ENCODE data around the gene C17orf67. TPM values are rescaled to one million over a fixed set of nuclear protein-coding genes. Genes with fewer than 3 reads are reported as not detected.

C17orf67 gene, protein sequence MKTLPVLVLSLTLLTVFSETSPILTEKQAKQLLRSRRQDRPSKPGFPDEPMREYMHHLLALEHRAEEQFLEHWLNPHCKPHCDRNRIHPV
- 3.2 and 3.5 TPM in 2 replicates for total RNA-seq (2014; rRNA removed; shearing (Covaris generic); ENCODE audit: low replicate concordance)

DNA sequence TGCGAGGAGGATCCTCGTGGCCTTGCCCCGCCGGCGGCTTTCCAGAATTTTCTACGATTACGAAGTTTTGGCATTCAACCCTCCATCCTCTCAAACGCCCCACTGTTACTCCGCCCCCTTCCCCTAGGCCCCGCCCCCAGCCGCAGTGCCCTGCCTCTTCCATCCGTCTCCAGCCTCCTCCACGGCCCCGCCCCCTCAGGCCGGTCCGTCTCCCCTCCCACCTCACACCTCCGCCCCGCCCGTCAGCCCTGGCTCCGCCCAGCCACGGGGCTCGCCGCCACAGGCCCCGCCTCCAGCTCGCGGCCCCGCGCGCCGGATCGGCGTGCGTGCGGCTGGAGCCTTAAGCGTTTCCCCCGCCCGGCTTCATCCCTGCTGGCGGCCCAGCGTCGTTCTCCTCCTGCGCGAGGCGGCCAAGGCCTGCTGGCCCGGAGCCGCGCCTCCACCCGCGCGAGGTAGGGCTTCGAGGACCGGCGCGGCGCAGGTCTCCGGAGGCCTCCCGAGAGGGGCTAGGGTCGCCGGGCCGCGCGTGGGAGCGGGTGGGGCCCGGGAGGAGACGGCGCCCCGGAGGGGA, at the start of gene C17orf67, which contains the start of gene DGKE:
Gene C17orf67 (minus strand): TSS at position 112 of the 571 bp plus-strand sequence. CDS start 18,110 bp downstream, outside the sequence.
Gene DGKE (plus strand): TSS at position 343 of the 571 bp plus-strand sequence. CDS start 645 bp downstream, outside the sequence.
- in situ Hi-C loops (cut with HindIII; ENCODE audit: low pct_unique_long_range_greater_than_20kb, low sequenced_read_pairs), result no loop called here
- DNase-seq (ENCODE audit: low read depth), result peak; percentile 88

DNA sequence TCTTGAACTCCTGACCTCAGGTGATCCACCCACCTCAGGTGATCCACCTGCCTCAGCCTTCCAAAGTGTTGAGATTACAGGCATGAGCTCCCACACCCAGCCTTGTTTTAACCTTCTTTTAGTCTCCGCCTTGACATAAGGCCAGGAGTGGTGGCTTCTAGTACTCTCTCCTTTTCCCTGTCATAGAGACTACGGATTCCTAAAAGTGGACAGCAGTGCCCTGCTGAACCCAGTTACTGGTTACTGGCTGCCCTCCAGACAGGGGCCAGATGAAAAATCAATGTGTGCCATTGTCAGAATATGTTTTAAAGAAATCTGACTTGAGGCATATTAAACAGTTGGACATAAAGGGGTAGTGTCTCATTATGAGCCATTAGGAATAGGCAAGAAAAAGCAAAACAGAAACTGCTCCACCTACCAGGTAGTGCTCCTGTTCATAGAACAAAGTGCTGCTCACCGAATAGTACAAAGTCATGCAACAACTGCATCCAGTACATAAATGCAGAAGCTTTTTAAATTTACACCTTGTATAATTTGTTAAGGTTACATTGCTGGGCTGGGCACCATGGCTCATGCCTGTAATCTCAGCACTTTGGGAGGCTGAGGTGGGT, 48.1 kb upstream of the C17orf67 start:
- DNase-seq (ENCODE audit: low read depth), result no peak
- in situ Hi-C loops (cut with HindIII; ENCODE audit: low pct_unique_long_range_greater_than_20kb, low sequenced_read_pairs), result no loop called here

DNA sequence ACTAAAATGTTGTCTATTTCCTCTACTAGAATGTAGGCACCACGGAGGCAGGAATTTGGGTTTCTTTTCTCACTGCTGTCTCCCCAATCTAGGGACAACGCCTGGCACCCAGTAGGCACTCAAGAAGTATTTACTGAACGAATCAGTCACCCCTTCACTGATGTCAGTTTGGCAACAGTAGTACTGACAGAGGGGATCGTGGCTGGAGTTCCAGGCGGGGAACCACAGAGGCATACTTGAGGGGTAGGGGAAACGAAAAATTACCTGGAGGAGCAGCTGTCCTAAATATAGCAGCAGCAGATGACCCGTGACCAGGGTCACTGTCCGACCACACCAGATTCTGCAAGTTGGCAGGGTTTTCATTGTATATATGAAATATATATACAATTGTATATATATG, 46.9 kb upstream of the C17orf67 start:
- in situ Hi-C loops (cut with HindIII; ENCODE audit: low pct_unique_long_range_greater_than_20kb, low sequenced_read_pairs), result no loop called here
- no peak for DNase-seq (ENCODE audit: low read depth)

DNA sequence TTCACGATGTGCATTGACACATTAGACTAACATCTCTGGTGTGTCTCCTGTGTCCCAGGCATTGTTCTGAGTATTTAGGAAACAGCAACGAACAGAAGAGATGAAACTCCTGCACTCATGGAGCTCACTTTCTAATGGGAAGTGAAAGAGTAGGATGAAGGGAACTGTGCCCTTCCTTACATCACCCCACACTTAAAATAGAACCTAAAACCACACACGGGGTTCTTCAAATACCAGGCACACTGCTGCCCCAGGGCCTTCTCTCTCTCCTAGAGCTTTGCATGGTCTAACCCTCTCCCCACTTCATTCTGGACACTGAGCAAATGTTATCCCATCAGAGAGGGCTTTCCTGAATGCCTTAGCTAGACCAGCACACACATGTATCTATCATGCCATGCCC, 46.4 kb upstream of the C17orf67 start:
- in situ Hi-C loops (cut with HindIII; ENCODE audit: low pct_unique_long_range_greater_than_20kb, low sequenced_read_pairs), result no loop called here

DNA sequence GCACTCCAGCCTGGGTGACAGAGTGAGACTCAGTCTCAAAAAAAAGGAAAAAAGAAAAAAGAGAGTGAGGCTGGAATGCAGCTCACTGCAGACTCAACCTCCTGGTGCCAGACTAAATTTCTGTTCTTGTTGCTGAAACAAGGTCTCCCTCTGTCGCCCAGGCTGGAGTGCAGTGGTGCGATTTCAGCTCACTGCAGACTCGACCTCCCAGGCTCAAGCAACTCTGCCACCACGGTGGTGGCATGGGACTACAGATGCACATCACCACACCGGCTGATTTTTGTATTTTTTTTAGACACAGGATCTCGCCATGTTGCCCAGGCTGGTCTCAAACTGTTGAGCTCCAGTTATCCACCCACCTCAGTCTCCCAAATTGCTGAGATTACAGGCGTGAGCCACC, 45.6 kb upstream of the C17orf67 start:
- in situ Hi-C loops (cut with HindIII; ENCODE audit: low pct_unique_long_range_greater_than_20kb, low sequenced_read_pairs), result no loop called here

More for the DNA sequence above, 46.4 kb upstream of the C17orf67 start:
- no peak for DNase-seq (ENCODE audit: low read depth)

DNA sequence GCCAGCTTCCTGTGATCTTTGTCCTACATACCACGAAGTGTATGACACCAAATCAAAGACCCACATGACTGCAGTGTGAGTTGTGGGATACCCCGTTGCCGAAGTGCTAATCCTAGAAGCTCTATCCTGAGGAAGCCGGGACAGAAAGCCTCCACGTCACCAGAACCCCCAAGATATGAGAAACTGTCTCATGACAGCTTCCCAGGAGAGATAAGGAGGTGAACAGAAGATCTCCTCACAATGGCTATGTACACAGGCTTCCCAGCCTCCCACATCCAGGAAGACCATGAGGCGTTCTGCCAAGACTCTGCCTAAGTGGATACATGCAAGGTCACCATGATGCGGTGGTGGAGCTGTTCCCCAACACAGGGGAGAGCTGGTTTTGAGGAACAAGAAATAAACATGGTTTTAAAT, 43.1 kb upstream of the C17orf67 start:
- no peak for DNase-seq (ENCODE audit: low read depth)
- in situ Hi-C loops (cut with HindIII; ENCODE audit: low pct_unique_long_range_greater_than_20kb, low sequenced_read_pairs), result no loop called here

More for the DNA sequence above, 45.6 kb upstream of the C17orf67 start:
- no peak for DNase-seq (ENCODE audit: low read depth)

DNA sequence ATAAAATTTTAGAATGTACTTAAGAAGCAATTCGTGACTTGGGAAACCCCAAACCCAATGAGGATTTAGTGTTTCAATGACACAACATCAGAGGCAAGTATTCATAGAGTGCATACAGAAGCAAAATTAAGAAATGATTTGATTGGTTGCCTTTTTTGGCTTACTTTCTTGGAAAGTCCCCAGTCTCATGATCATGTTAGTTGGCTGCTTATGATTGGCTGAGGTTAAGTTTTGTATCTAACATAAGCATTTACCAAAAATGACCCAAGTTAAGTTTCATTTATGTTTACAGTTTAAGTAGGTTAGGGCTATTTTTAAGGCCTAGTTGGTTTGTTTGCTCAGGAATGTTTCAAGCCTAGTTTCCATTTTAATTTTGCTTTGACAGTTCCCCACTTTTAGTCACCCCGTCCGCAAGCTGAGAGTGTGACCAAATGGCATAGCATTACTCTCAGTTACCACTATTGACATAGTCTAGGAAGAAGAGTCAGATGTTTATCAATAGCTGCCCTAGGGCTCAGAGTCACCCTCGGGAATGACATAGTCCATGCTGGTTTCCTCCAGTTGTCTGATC, 36.4 kb upstream of the C17orf67 start:
- in situ Hi-C loops (cut with HindIII; ENCODE audit: low pct_unique_long_range_greater_than_20kb, low sequenced_read_pairs), result no loop called here
- no peak for DNase-seq (ENCODE audit: low read depth)

DNA sequence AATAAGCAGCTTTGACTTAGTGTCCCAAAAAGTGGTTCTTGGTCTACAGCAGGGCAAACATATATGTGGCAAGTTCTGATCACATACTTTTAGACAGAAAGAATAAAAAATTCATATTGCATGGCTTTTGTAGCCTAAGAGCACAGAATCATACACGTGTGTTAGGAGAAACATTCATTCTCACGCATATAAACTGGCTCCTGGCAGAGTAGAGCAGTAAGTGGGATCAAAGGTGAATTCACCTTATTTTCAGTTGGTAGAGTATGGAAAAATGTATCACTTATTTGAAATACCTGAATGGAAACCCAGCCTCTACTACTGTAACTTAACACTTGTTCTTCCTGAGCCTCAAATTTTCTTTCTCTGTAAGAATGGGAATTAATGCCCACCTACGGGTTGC, 35.0 kb upstream of the C17orf67 start:
- in situ Hi-C loops (cut with HindIII; ENCODE audit: low pct_unique_long_range_greater_than_20kb, low sequenced_read_pairs), result no loop called here
- DNase-seq (ENCODE audit: low read depth), result no peak

DNA sequence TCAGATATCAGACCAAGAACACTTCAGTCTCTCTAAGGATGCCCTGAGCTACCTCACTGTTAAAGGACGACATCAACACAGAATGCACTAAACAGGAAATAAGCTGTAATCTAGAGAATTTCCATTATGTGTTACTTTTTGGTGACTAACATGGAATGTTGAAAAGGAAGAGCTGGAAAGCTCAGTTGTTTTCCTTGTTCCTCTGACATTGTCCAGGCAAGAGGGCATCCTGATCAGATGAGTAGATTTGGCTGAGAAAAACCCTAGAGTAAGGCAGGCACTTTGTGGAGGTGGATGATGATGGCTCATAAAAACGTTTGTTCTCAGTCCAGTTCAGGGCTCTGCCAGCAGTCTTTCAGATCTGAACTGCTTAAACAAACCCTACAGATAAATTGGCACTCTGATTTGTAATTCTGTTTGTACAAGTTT, 34.2 kb upstream of the C17orf67 start:
- in situ Hi-C loops (cut with HindIII; ENCODE audit: low pct_unique_long_range_greater_than_20kb, low sequenced_read_pairs), result no loop called here
- no peak for DNase-seq (ENCODE audit: low read depth)

DNA sequence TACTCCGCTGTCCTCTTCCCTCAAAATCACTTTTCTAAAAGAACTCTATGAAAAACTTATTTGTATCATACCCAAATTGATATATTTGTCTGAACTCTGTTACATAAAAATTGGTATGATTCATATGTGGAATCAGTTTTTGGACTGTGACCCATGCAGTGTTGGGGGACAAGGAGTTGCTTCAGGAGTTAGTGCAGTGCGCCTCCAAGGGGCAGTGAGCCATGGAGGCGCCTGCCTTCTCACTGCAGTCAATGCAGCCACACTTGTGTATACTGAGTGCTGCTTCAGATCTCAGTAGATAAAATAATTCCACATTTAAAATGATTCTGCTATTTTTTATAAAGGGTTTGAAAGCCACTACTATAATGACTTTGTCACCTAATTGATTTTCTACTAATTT, 32.8 kb upstream of the C17orf67 start:
- no peak for DNase-seq (ENCODE audit: low read depth)
- in situ Hi-C loops (cut with HindIII; ENCODE audit: low pct_unique_long_range_greater_than_20kb, low sequenced_read_pairs), result no loop called here

DNA sequence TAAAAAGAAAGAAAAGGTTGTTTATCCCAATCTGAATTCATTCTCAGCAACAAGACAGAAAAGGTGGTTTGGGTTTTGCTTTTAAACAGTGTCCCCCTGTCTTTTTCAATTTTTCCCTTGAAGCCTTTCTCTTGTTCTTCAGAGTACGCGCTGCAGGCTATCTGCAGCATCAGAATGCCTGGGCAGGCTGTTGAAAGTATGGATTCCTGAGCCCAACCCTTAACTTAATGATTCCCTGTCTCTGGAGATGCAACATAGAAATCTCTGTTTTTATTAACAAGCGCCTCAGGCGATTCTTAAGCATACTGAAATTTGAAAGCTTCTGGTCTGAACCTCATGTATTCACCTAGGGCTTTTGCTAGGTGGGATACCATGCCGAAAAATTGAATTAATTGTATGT, 32.4 kb upstream of the C17orf67 start:
- no peak for DNase-seq (ENCODE audit: low read depth)
- in situ Hi-C loops (cut with HindIII; ENCODE audit: low pct_unique_long_range_greater_than_20kb, low sequenced_read_pairs), result no loop called here

DNA sequence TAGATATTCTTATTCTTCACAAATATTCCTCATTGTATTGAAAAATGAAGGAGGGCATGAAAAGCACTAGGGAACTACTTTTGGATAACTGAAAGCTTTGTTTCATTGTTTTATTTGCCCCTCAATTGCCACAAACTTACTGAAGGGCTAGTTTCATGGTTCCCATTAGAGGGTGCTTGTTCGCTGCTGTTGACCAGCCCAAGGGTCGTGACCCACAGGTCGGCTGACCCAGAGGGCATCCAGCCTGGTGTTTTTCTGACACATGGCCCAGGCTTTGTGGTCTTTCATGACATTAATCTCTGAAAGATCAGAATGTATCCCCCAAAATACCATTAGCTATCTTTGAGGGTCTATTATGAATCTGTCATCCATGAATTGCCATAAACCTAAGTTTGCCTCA, 30.3 kb upstream of the C17orf67 start:
- in situ Hi-C loops (cut with HindIII; ENCODE audit: low pct_unique_long_range_greater_than_20kb, low sequenced_read_pairs), result no loop called here
- DNase-seq (ENCODE audit: low read depth), result no peak

DNA sequence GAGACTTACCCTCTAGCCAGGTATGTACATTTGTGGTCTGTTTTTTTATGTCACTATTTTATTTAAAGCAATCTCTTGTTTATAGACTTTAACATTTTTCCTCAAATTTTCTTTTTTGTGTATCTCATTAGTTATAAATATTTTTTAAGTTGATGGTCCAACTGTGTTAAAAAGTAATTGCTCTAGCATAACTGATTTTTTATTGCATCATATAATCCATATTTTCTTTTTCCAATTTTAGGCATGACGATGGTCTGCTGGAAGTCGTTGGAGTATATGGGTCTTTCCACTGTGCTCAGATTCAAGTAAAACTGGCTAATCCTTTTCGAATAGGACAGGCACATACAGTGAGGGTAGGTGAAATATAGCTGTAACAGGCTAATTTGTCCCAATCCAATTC, 28.2 kb upstream of the C17orf67 start:
- no peak for DNase-seq (ENCODE audit: low read depth)
- in situ Hi-C loops (cut with HindIII; ENCODE audit: low pct_unique_long_range_greater_than_20kb, low sequenced_read_pairs), result no loop called here

DNA sequence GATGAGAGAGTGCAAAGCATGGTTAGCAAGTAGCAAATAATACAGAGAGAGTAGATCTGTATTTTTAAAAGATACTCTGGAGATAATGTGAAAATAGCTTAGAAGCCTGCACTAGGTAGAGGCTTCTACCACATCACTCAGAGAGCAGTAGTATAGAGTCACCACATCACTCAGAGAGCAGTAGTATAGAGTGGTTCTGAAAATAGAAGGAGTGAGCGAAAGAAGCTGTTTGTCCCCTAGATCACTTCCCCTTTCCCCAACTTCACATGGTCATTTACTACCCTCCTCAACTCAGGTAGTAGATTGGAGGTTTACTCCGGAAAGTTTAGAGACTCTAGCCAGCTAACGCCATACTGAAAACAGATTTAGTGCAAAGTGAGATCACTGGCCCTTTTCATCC, 17.3 kb upstream of the C17orf67 start:
- no peak for DNase-seq (ENCODE audit: low read depth)
- in situ Hi-C loops (cut with HindIII; ENCODE audit: low pct_unique_long_range_greater_than_20kb, low sequenced_read_pairs), result no loop called here

DNA sequence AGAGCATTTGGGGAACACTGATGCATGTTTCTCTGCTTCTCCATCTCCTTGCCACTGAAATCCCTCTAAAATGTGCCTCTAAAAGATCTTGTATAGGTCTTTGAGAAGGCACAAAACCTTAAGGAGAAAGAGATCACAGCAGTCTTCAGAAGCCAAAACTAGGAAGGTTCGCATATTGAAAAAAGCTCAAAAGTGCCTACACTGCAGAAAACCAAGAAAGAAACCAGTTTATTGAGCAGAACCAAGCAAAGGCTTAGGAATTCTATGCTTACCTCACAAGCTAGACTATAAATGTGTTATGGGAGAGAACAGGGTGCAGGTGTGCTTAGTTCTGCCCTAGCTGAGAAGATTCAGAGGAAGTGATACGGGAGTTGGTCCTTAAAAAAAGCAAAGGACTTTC, 16.9 kb upstream of the C17orf67 start:
- no peak for DNase-seq (ENCODE audit: low read depth)
- in situ Hi-C loops (cut with HindIII; ENCODE audit: low pct_unique_long_range_greater_than_20kb, low sequenced_read_pairs), result no loop called here

DNA sequence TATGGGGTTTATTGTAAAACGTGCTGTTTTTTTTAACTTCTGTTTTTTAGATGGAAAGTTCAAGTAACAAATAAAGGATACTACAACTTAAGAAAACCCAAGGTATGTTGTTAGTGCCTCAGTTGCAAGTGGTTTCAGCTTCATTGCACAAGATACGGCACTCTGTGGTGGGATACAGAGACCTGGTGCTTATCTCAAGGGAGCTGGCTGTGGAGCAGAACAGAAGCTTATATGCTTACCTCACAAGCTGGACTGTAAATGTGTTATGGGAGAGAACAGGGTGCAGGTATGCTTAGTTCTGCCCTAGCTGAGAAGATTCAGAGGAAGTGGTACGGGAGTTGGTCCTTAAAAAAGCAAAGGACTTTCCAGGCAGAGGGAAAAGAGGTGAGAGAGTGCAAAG, 15.4 kb upstream of the C17orf67 start:
- DNase-seq (ENCODE audit: low read depth), result no peak
- in situ Hi-C loops (cut with HindIII; ENCODE audit: low pct_unique_long_range_greater_than_20kb, low sequenced_read_pairs), result no loop called here

DNA sequence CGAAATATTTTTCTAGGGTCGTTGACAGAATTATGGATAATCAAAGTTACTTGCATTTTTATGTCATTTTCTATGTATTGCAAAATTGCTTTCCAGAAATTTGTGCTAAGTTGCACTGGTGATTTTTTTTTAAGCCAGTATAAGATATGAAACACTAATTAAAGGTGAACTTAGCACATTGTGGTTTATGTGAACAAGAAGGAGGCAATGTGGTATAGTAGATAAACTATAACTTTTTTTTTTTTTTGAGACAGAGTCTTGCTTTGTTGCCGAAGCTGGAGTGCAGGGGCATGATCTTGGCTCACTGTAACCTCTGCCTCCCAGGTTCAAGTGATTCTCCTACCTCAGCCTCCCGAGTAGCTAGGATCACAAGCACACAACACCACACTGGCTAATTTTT, 13.4 kb upstream of the C17orf67 start:
- in situ Hi-C loops (cut with HindIII; ENCODE audit: low pct_unique_long_range_greater_than_20kb, low sequenced_read_pairs), result no loop called here

DNA sequence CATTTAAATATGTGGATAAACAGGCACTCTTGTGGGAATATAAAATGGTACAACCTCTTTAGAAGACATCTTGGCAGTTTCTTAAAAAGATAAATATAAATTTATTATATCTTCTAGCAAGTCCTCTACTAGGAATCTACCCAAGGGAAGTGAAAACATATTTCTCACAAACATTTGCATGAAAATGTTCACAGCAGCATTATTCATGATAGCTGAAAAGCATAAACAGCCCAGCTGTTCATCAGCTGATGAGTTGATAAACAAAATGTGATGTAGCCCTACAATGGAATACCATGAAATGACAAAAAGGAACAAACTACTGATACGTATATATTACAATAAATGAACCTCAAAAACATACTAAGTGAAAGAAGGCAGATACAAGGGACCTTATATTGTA, 12.2 kb upstream of the C17orf67 start:
- no peak for DNase-seq (ENCODE audit: low read depth)
- in situ Hi-C loops (cut with HindIII; ENCODE audit: low pct_unique_long_range_greater_than_20kb, low sequenced_read_pairs), result no loop called here

More for the DNA sequence above, 13.4 kb upstream of the C17orf67 start:
- DNase-seq (ENCODE audit: low read depth), result no peak

DNA sequence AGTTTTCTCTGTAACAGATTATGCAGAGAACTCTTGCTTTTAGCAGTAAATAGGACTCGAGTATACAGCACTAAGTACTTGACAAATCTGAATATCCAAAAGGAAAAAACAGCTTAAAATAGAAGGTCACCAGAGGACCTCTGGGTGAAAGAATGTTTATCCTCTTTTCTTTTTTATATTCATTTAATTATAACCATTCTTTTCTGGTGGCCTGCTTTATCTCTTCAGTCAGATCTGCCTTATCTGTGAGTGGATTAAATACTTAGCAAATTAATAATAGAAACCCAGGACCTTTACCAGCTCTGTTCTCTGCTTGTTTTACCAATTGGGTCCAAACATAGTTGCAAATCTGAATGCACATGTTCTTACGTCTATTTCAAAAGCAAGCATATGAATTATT, 8.9 kb upstream of the C17orf67 start:
- no peak for DNase-seq (ENCODE audit: low read depth)
- in situ Hi-C loops (cut with HindIII; ENCODE audit: low pct_unique_long_range_greater_than_20kb, low sequenced_read_pairs), result no loop called here
